Subcutaneous adipose tissue (tissue), 4 donors: ENCODE results near the gene ST6GAL1. TPM values are rescaled to one million over a fixed set of nuclear protein-coding genes. Genes with fewer than 3 reads are reported as not detected.

Experiments
- total RNA-seq, 4 donors: library from RNA; depleted of rRNA; stranded (reverse); fragments of >200 nt; gene quantifications; one replicate each; pipeline ENCODE4 v1.1.0, GENCODE V29; 2016
- TF ChIP-seq, protein P1 (sequence below): fragments of 450-650 bp; IDR thresholded peaks from one replicate; pipeline ENCODE4 v1.5.1; 2016; ENCODE audit warnings: low read depth, mild to moderate bottlenecking, control low read depth, antibody characterized with exemption, moderate library complexity

ST6GAL1 gene
- total RNA-seq, 4 donors from 2014 or later, result 31.4 to 80.1 (median 43.8) TPM

DNA sequence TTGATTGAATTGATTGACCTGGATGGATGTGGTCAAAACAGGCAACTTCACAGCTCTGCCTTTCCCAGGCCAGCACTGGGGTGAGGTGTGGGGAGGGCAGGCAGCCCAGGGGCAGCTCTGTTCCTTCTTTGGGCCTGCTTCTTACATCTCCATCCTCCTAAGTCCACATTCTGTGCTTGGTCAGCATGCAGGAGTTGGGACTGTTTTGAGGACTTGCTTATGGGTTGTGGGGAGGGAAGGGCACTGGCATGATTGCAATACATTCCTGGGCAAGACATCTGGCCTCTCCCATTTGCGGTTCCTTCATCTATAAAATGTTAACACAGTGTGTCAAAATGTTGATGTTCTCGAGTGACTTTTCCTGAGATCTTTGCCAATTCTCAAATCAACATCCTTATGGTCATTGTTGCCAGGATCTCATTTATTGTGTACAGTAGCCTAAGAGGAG is 84.1 kb downstream of the ST6GAL1 start:
- TF ChIP-seq, protein P1, sequence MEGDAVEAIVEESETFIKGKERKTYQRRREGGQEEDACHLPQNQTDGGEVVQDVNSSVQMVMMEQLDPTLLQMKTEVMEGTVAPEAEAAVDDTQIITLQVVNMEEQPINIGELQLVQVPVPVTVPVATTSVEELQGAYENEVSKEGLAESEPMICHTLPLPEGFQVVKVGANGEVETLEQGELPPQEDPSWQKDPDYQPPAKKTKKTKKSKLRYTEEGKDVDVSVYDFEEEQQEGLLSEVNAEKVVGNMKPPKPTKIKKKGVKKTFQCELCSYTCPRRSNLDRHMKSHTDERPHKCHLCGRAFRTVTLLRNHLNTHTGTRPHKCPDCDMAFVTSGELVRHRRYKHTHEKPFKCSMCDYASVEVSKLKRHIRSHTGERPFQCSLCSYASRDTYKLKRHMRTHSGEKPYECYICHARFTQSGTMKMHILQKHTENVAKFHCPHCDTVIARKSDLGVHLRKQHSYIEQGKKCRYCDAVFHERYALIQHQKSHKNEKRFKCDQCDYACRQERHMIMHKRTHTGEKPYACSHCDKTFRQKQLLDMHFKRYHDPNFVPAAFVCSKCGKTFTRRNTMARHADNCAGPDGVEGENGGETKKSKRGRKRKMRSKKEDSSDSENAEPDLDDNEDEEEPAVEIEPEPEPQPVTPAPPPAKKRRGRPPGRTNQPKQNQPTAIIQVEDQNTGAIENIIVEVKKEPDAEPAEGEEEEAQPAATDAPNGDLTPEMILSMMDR, result no peak

DNA sequence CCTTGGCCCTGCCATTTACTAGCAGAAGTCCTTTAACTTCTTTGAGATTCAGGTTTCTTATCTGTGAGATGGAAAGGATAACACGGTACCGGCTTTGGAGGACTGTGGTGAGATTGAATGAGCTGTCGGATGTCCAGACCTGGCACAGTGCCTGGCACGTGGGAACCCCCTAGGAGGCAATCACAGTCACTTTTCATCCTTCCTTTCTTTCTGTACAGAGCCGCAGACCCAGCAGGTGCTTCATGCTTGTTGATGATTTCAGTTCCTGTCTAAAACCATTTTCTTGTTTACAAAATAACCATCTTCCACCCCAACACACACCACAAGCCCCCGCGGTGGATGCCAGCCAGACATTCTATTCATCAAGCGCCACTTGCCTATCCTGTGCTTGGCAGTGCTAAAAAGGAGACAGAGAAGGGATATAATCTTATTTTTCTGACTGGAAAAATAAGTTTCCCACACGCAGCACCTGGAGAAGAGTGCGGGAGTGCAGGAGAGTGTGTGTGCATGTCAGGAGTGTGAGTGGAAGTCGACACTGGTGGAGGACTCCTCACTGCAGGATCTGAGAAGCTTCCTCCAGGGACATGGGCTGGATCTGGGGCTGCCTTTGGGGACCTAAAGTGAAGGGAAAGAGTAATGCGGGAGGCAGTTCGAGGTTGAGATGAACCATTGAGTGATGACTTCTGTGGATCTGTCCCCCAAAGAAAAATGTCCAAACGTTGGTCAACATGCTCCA is 85.7 kb downstream of the ST6GAL1 start:
- TF ChIP-seq, protein P1, result no peak

DNA sequence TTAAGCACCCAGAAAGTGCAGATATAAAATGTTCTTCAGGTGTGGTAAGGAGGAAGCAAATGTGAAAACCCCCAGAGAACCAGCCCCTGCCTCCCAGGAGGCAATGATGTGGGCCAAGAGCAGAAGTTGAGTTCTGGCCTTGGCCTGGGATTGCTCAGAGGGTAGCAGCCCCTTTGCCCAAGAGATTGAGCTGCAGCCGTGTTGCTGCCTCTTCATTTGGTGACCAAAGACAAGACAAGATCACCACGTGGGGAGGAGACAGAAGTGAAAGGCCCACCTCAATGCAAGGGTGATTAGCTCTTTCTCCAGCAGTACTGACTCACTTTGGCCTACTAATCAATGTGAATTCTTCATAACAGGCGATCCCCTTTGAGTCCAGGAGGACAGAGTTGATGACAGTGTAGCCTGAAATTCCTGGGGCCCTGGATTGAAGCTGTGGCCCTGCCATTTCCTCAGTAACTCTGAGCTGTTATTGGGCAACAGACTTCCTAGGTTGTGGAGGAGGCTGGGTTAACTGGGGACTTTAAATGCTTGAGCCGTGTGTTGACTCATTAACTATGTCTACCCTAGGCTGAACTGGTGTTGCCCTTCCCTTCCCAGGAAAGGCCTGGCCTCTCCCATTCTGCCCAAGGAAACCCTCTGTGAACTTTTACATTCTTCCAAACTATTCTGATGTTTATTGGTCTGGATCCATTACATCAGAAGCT is 86.5 kb downstream of the ST6GAL1 start:
- TF ChIP-seq, protein P1, result no peak

DNA sequence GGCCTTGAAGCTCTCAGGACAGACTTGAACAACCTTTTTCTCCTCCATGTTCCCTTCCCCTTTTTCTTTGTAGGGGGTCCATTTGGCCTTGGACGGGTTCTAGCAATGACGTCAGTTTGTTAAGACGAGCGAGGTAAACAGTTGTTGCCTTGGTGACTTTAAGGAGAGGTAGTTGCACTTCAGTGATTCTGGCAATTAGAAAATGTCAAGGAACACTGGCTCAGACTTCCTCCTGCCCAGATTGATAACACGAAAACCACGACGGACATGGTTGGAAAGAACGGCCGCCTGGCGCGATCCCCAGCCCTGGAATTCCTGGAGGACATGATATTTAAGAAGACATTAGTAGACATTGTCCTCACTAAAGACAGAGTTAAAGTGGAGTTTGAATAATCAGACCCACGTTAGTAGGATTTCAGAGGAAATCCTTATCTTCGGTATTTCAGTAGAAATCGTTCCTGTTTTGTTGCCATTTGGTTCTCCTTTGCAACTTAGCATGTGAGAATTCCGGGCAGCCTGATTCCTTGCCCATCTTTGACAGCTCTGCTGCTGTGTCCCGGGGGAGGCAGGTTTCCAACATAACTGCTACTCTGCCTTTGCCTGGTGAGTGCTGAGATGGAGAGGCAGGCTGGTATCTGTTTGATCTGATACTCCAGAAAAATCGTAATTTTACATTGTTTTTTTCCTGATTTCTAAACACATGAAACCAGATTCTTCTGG is 87.3 kb downstream of the ST6GAL1 start:
- TF ChIP-seq, protein P1, result no peak

DNA sequence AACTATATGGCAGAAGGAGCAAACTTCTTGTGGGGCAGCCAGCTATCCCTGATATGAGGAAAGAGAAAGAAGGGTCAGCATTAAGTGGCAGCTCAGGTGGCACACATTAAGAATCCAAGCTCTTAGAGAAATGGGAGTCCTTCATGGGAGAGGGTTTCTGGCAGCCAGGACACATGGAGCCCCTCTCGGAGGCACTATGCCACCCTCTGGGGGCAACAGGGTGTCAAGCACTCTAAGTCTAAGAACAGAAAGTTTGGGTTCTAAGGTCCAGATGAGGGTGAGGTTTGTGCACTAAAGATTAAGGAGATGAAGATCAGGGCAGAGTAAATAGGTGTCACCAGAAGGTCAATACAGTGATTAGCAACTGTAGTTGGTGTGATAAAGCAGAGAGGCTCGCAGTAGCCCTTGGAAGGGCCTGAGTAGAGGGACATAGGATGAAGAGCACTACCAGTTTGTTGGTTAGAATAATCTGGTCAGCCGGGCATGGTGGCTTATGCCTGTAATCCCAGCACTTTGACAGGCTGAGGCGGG is 89.3 kb downstream of the ST6GAL1 start:
- TF ChIP-seq, protein P1, result no peak

DNA sequence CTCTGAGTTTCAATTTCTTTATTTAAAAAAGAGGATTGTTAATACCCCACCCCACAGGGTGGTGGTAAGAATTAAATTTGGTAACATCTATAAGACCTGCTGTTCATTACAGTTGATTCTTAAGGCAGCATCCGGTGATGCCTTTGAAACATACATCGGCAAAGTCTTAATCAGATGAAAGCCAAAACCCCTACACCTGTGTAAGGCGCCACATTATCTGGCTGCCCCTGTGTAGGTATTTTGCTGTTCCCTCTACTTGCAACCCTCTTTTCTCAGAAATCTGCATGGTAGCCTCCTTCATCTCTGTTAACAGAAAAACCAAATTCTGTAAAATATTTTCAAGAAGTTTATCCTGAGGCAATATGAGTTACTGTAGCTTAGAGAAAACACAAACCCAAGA is 90.0 kb downstream of the ST6GAL1 start:
- TF ChIP-seq, protein P1, result no peak
